Activated CD8-positive, alpha-beta T cell treated with anti-CD3 and anti-CD28 coated beads for 36 hours (primary cell): ENCODE measurements around the gene BLVRA. TPM values are rescaled to one million over a fixed set of nuclear protein-coding genes. Genes with fewer than 3 reads are reported as not detected.

Source experiments
- ATAC-seq: fragments of 200-7000 bp; cut with Tn5 transposase; one replicate; pipeline ENCODE4 v1.10.0; 2021; ENCODE audit warnings: mild to moderate bottlenecking, moderate library complexity
- CTCF ChIA-PET: fragments of 350-600 bp; sonication (Branson Sonifier 250); formaldehyde crosslinking; loops from one replicate; lab custom pipeline; 2021; ENCODE audit warnings: antibody characterized with exemption; lab: Charles Lee
- POLR2A ChIA-PET: fragments of 350-600 bp; sonication (Branson Sonifier 250); formaldehyde crosslinking; loops from one replicate; lab custom pipeline; 2021; ENCODE audit warnings: antibody characterized with exemption; lab: Charles Lee
- DNase-seq: peaks from one replicate; pipeline ENCODE4 v3.0.0-alpha.2; 2020
- H3K27ac Mint-ChIP-seq: one replicate; pipeline ENCODE4 v1.8.0; 2021; ENCODE audit warnings: mild to moderate bottlenecking, mixed read lengths
- H3K27me3 Mint-ChIP-seq: one replicate; pipeline ENCODE4 v1.8.0; 2021; ENCODE audit warnings: mixed read lengths
- H3K36me3 Mint-ChIP-seq: one replicate; pipeline ENCODE4 v1.8.0; 2021; ENCODE audit warnings: low read depth, mixed read lengths
- H3K4me1 Mint-ChIP-seq: one replicate; pipeline ENCODE4 v1.8.0; 2021; ENCODE audit warnings: low read depth, mixed read lengths
- H3K4me3 Mint-ChIP-seq: one replicate; pipeline ENCODE4 v1.8.0; 2021; ENCODE audit warnings: mild to moderate bottlenecking, moderate library complexity, mixed read lengths
- H3K9me3 Mint-ChIP-seq: one replicate; pipeline ENCODE4 v1.8.0; 2021; ENCODE audit warnings: mixed read lengths
- CTCF ChIP-seq: fragments of 200-600 bp; IDR thresholded peaks from one replicate; pipeline ENCODE4 v1.8.0; 2022; ENCODE audit warnings: antibody characterized with exemption, mild to moderate bottlenecking
- intact Hi-C: fragments of 100-400 bp; cut with micrococcal nuclease; formaldehyde crosslinking; loops from one replicate; pipeline ENCODE4 v1.10.0; 2022
- total RNA-seq, 2 experiments: library from RNA; stranded (reverse); gene quantifications; one replicate each; pipeline ENCODE4 v1.2.3, GENCODE V29; 2021

BLVRA gene
- total RNA-seq, 2 experiments from 2014 or later, result 30.9 to 34.2 TPM

GRCh38 chr7:43735802-43736603 is 22.5 kb upstream of the BLVRA start:
- Mint-ChIP-seq H3K27me3 (peaks cover 2% of the 10 kb centered on the region), H3K4me1 (peaks cover 14% of the 10 kb centered on the region), H3K4me3 (no peak overlapping the region), H3K36me3 (no peaks in the 10 kb centered on the region), H3K27ac (peak overlapping the region; percentile 65), H3K9me3 (no peaks in the 10 kb centered on the region)
- ChIA-PET CTCF (interaction anchor here (1.3 to 4.5 kb wide), 6 partner anchors 13 to 154 kb away, joined by 3 to 24 read pairs (median 6); partner anchors contain the start of gene STK17A), POLR2A (interaction anchor here (0.6 to 1.7 kb wide), 3 partner anchors 10 to 23 kb away, joined by 3 to 10 read pairs (median 4); partner anchors contain the start of gene BLVRA)
- intact Hi-C loops, result no loop called here
- DNase-seq, result peak; percentile 80
- TF ChIP-seq CTCF, result no peak
- ATAC-seq, result peak; percentile 96

- H3K36me3 Mint-ChIP-seq, result no peaks in the 10 kb centered on the region
- POLR2A ChIA-PET, result no interaction called here
- no peaks in the 10 kb centered on the region for H3K9me3 Mint-ChIP-seq
- peaks cover 14% of the 10 kb centered on the region for H3K4me1 Mint-ChIP-seq
- CTCF ChIA-PET, result interaction anchor here (1.6 to 4.5 kb wide), 3 partner anchors 17 to 155 kb away, joined by 4 to 24 read pairs (median 21); partner anchors contain the start of gene STK17A
- no peak for TF ChIP-seq CTCF
- H3K27me3 Mint-ChIP-seq, result peaks cover 1% of the 10 kb centered on the region
- intact Hi-C loops, result no loop called here
- DNase-seq, result no peak
- H3K27ac Mint-ChIP-seq, result no peak overlapping the region
- no peak overlapping the region for H3K4me3 Mint-ChIP-seq
- ATAC-seq, result no peak
These were observed 20.9 kb upstream of the BLVRA start for GRCh38 chr7:43737467-43738127.

- POLR2A ChIA-PET, result interaction anchor here (1.0 kb wide), 1 partner anchor 755 kb away, joined by 3 read pairs; no protein-coding TSS in a partner anchor
- no peaks in the 10 kb centered on the region for H3K9me3 Mint-ChIP-seq
- no peaks in the 10 kb centered on the region for H3K36me3 Mint-ChIP-seq
These were observed 15.8 kb upstream of the BLVRA start for GRCh38 chr7:43742692-43743091.

GRCh38 chr7:43747328-43748105 is 11.0 kb upstream of the BLVRA start:
- TF ChIP-seq CTCF, result no peak
- peaks cover 11% of the 10 kb centered on the region for H3K4me1 Mint-ChIP-seq

More at GRCh38 chr7:43742692-43743091, 15.8 kb upstream of the BLVRA start:
- no peak overlapping the region for H3K27ac Mint-ChIP-seq
- DNase-seq (no peak), ATAC-seq (no peak)
- peaks cover 6% of the 10 kb centered on the region for H3K27me3 Mint-ChIP-seq
- H3K4me1 Mint-ChIP-seq, result no peaks in the 10 kb centered on the region
- no peak overlapping the region for H3K4me3 Mint-ChIP-seq
- intact Hi-C loops, result no loop called here
- no peak for TF ChIP-seq CTCF
- CTCF ChIA-PET, result interaction anchor here (1.1 kb wide), 1 partner anchor 160 kb away, joined by 4 read pairs; the partner anchor contains the start of gene STK17A

More at GRCh38 chr7:43747328-43748105, 11.0 kb upstream of the BLVRA start:
- DNase-seq, result no peak
- ATAC-seq, result no peak
- ChIA-PET POLR2A (no interaction called here), CTCF (interaction anchor here (1.1 kb wide), 1 partner anchor 92 kb away, joined by 3 read pairs; no protein-coding TSS in a partner anchor)
- Mint-ChIP-seq H3K4me3 (no peak overlapping the region), H3K27ac (no peak overlapping the region), H3K9me3 (no peaks in the 10 kb centered on the region), H3K27me3 (peaks cover 6% of the 10 kb centered on the region), H3K36me3 (no peaks in the 10 kb centered on the region)
- intact Hi-C loops, result no loop called here
